GM12878 (cell line): ENCODE data around the gene SOCS6. TPM values are rescaled to one million over a fixed set of nuclear protein-coding genes. Genes with fewer than 3 reads are reported as not detected.

ENCODE experiments used
- ATAC-seq: fragments of 200-7000 bp; cut with Tn5 transposase; 3 replicates; pipeline ENCODE4 v1.9.1; 2020; ENCODE audit warnings: mild to moderate bottlenecking, moderate library complexity
- BruUV-seq: library from RNA; stranded (reverse); fragments of 400-500 nt; replicated peaks from 2 replicates; lab custom pipeline; 2021; lab: Mats Ljungman, UMichigan
- CTCF ChIA-PET: fragments of 300-600 bp; sonication (Branson Sonifier 250); formaldehyde crosslinking; extraction: SDS; loops from one replicate; lab custom pipeline; 2021; ENCODE audit warnings: inconsistent platforms; lab: Yijun Ruan, JAX
- POLR2A ChIA-PET: fragments of 350-600 bp; formaldehyde crosslinking; extraction: SDS; loops from one replicate; lab custom pipeline; 2021; ENCODE audit warnings: inconsistent platforms; lab: Charles Lee
- RAD21 ChIA-PET: fragments of 300-600 bp; sonication (Branson Sonifier 250); formaldehyde crosslinking; loops from one replicate; lab custom pipeline; 2023; ENCODE audit warnings: antibody characterized with exemption; ENCODE audit not compliant: unreplicated experiment; lab: Charles Lee
- SMC1A ChIA-PET: fragments of 300-600 bp; sonication (Branson Sonifier 250); formaldehyde crosslinking; loops from one replicate; lab custom pipeline; 2023; ENCODE audit not compliant: unreplicated experiment, uncharacterized antibody; lab: Charles Lee
- DNase-seq: peaks from one replicate; pipeline ENCODE4 v3.0.0-alpha.2; 2011; ENCODE audit warnings: low read depth, low spot score
- FAIRE-seq: peaks from 3 replicates; lab custom pipeline; 2011; peaks lifted over from hg19 to GRCh38; lab: Jason Lieb, UNC
- H2AFZ ChIP-seq: 2 replicates; pipeline ENCODE4 v1.6.0; 2011; ENCODE audit warnings: low read depth, low read length, control low read depth; ENCODE audit not compliant: control insufficient read depth
- H3K27ac ChIP-seq: 2 replicates; pipeline ENCODE4 v1.5.1; 2011; ENCODE audit warnings: control low read depth; ENCODE audit not compliant: control insufficient read depth, insufficient read depth
- H3K27me3 ChIP-seq, 2 experiments: replicated peaks in 1 of 2; 2 replicates each; pipeline versions ENCODE4 v1.6.0 to v1.6.1; 2011; ENCODE audit warnings: low read length in 1 of 2; ENCODE audit not compliant: control insufficient read depth in 2 of 2, insufficient read depth in 2 of 2
- H3K36me3 ChIP-seq, 2 experiments: 2 replicates each; pipeline ENCODE4 v1.5.1; 2011; ENCODE audit warnings: low read length in 1 of 2; ENCODE audit not compliant: control insufficient read depth in 2 of 2, insufficient read depth in 2 of 2
- H3K4me1 ChIP-seq: 2 replicates; pipeline ENCODE4 v1.6.1; 2011; ENCODE audit warnings: mild to moderate bottlenecking, low read length, moderate library complexity, mixed read lengths; ENCODE audit not compliant: control insufficient read depth, insufficient read depth
- H3K4me2 ChIP-seq: 2 replicates; pipeline ENCODE4 v1.6.0; 2011; ENCODE audit warnings: control low read depth; ENCODE audit not compliant: control insufficient read depth, insufficient read depth
- H3K4me3 ChIP-seq: fragments of 200-600 bp; sonication (generic); 2 replicates; pipeline ENCODE4 v1.5.1; 2016
- H3K79me2 ChIP-seq: 2 replicates; pipeline ENCODE4 v1.6.0; 2011; ENCODE audit warnings: low read length; ENCODE audit not compliant: control insufficient read depth, insufficient read depth
- H3K9ac ChIP-seq: 2 replicates; pipeline ENCODE4 v1.8.0; 2011; ENCODE audit warnings: low read length, control low read depth, mixed read lengths; ENCODE audit not compliant: control insufficient read depth, insufficient read depth
- H3K9me3 ChIP-seq: replicated peaks from 3 replicates; pipeline ENCODE4 v1.5.1; 2011; ENCODE audit warnings: mild to moderate bottlenecking, low read length; ENCODE audit not compliant: control insufficient read depth, insufficient read depth
- H4K20me1 ChIP-seq: 2 replicates; pipeline ENCODE4 v1.6.0; 2011; ENCODE audit not compliant: control insufficient read depth, insufficient read depth
- CBX3 ChIP-seq: fragments of 200-600 bp; sonication (generic); IDR thresholded peaks from 2 replicates; pipeline ENCODE4 v1.6.1; 2016; ENCODE audit warnings: low read depth, borderline replicate concordance
- CHD1 ChIP-seq: IDR thresholded peaks from 2 replicates; pipeline ENCODE4 v1.6.1; 2012; ENCODE audit warnings: low read depth, low read length, improper control_type of control experiment
- CREB1 ChIP-seq: IDR thresholded peaks from 2 replicates; pipeline ENCODE4 v1.6.1; 2012; ENCODE audit warnings: low read depth, mild to moderate bottlenecking, inconsistent platforms
- GATAD2B ChIP-seq: fragments of 450-650 bp; conservative IDR thresholded peaks from 2 replicates; pipeline ENCODE4 v1.6.1; 2017; ENCODE audit warnings: low read depth, mild to moderate bottlenecking, moderate library complexity
- HDAC6 ChIP-seq: fragments of 200-600 bp; sonication (generic); IDR thresholded peaks from one replicate; pipeline ENCODE4 v1.8.0; 2017; ENCODE audit warnings: antibody characterized with exemption; ENCODE audit not compliant: unreplicated experiment
- IRF4 ChIP-seq: IDR thresholded peaks from 2 replicates; pipeline ENCODE4 v1.6.1; 2011; ENCODE audit warnings: low read depth, low read length
- RAD51 ChIP-seq: fragments of 450-650 bp; IDR thresholded peaks from 2 replicates; pipeline ENCODE4 v1.6.1; 2016; ENCODE audit warnings: moderate library complexity, mild to moderate bottlenecking, inconsistent platforms
- SIX5 ChIP-seq: IDR thresholded peaks from 2 replicates; pipeline ENCODE4 v1.6.1; 2011; ENCODE audit warnings: mild to moderate bottlenecking, low read depth, low read length, moderate library complexity; ENCODE audit not compliant: severe bottlenecking
- ZBED1 ChIP-seq: IDR thresholded peaks from 2 replicates; pipeline ENCODE4 v1.6.1; 2016; ENCODE audit warnings: borderline replicate concordance
- WGBS: methylation state at CpG from one replicate; pipeline ENCODE4 v1.1.6; 2016; ENCODE audit warnings: low lambda C conversion rate; ENCODE audit not compliant: insufficient replicate concordance, insufficient coverage; ENCODE audit errors: missing lambda C conversion rate; 5-methylcytosine and 5-hydroxymethylcytosine counted together
- in situ Hi-C: fragments of 300-500 bp; cut with MboI; formaldehyde crosslinking; loops from 9 replicates; pipeline ENCODE4 v1.14.3; 2018; ENCODE audit warnings: mixed read lengths
- intact Hi-C: fragments of 100-400 bp; cut with micrococcal nuclease; formaldehyde crosslinking; loops from one replicate; pipeline ENCODE4 v1.14.2; 2022; ENCODE audit not compliant: unreplicated experiment
- polyA plus RNA-seq, 11 experiments: library from polyadenylated mRNA; depleted of rRNA in 4 of 11; unstranded in 6 of 11; stranded (reverse) in 5 of 11; fragments of >200 nt; fragmentation: Nextera tagmentation in 4 of 11; fragmentation: Illumina TruSeq in 1 of 11; extraction: Ambion mirVana in 4 of 11; extraction: Trizol in 1 of 11; gene quantifications; 1 replicate in 1 of 11; 2 replicates in 10 of 11; pipeline versions ENCODE4 v1.2.1 to v1.2.3, GENCODE V29; 2011 to 2016; ENCODE audit warnings: inconsistent platforms in 2 of 11, missing spikeins in 2 of 11, low read depth in 1 of 11
- total RNA-seq, 4 experiments: library from RNA; depleted of rRNA in 3 of 4; stranded (reverse); fragments of >200 nt in 3 of 4; fragmentation: Illumina TruSeq in 1 of 4; extraction: Trizol in 1 of 4; gene quantifications; 2 replicates each; pipeline versions ENCODE4 v1.2.1 to v1.2.3, GENCODE V29; 2013 to 2021
- TF ChIP-seq, protein P1 (sequence below): IDR thresholded peaks from 2 replicates; pipeline ENCODE4 v1.6.1; 2012; ENCODE audit warnings: low read length, inconsistent platforms
- TF ChIP-seq, protein P2 (sequence below): fragments of 450-650 bp; IDR thresholded peaks from 2 replicates; pipeline ENCODE4 v1.6.1; 2014; ENCODE audit warnings: mild to moderate bottlenecking
- TF ChIP-seq, protein P3 (sequence below): fragments of 450-650 bp; IDR thresholded peaks from 2 replicates; pipeline ENCODE4 v1.6.1; 2018; ENCODE audit warnings: borderline replicate concordance, mild to moderate bottlenecking; ENCODE audit not compliant: partially characterized antibody

Gene SOCS6
- total and polyA plus RNA-seq, 10 of the 15 experiments (the other 5 are each of a cell fraction or from before 2014, with no cell fraction given), result 1.6 to 6.1 (median 4.1) TPM

- no peak for DNase-seq
- no peak overlapping the region for H3K9ac ChIP-seq
- H3K4me3 ChIP-seq, result no peak overlapping the region
- WGBS, result 55% methylated on average over 5 of the region's 5 CpGs
- ChIA-PET RAD21 (interaction anchor here (0.7 kb wide), 1 partner anchor 61 kb away, joined by 3 read pairs; no protein-coding TSS in a partner anchor), POLR2A (no interaction called here), SMC1A (interaction anchor here (1.1 kb wide), 1 partner anchor 9 kb away, joined by 3 read pairs; no protein-coding TSS in a partner anchor), CTCF (no interaction called here)
- no TSS peak for BruUV-seq
- no peak overlapping the region for H3K27ac ChIP-seq
- no peak for ATAC-seq
- H3K27me3 ChIP-seq, result no peaks in the 10 kb centered on the region; a peak in 1 of 4 replicates
- H3K4me2 ChIP-seq, result no peak overlapping the region
- no peak for FAIRE-seq
- intact Hi-C loops, result no loop called here
- TF ChIP-seq CREB1, result no peak
- TF ChIP-seq SIX5, result no peak
- no peak for TF ChIP-seq GATAD2B
- TF ChIP-seq CHD1, result no peak
- TF ChIP-seq, protein P1, sequence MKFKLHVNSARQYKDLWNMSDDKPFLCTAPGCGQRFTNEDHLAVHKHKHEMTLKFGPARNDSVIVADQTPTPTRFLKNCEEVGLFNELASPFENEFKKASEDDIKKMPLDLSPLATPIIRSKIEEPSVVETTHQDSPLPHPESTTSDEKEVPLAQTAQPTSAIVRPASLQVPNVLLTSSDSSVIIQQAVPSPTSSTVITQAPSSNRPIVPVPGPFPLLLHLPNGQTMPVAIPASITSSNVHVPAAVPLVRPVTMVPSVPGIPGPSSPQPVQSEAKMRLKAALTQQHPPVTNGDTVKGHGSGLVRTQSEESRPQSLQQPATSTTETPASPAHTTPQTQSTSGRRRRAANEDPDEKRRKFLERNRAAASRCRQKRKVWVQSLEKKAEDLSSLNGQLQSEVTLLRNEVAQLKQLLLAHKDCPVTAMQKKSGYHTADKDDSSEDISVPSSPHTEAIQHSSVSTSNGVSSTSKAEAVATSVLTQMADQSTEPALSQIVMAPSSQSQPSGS, result no peak
- TF ChIP-seq RAD51, result no peak
- H4K20me1 ChIP-seq, result no peaks in the 10 kb centered on the region
- no peak overlapping the region for H2AFZ ChIP-seq
- H3K79me2 ChIP-seq, result no peaks in the 10 kb centered on the region
- no peaks in the 10 kb centered on the region for H3K9me3 ChIP-seq
- H3K4me1 ChIP-seq, result no peaks in the 10 kb centered on the region
- no peaks in the 10 kb centered on the region for H3K36me3 ChIP-seq
- in situ Hi-C loops, result no loop called here
These were observed 32.7 kb upstream of the SOCS6 start for GRCh38 chr18:70256184-70256583.

DNA sequence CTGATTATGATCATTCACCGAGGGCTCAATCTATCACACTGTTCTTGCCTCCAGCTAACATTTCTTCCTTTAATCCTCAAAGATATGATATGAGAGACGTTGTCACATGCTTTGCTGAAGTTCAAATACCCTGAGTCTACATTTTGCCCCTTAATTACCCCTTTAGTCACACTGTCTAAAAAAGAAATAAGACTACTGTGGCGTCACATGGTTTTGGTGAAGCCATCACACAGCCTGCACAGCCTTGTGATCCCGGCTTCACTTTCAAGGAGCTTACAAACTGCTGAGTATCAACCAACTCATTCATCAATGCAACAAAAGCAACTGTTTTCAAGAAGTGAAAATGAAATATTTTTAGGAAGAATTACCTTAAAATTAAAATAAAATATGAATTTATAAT is 31.9 kb upstream of the SOCS6 start:
- no peak overlapping the region for H3K4me2 ChIP-seq
- H3K9me3 ChIP-seq, result no peaks in the 10 kb centered on the region
- 24% methylated on average over 4 of the region's 4 CpGs for WGBS
- no peak overlapping the region for H3K27ac ChIP-seq
- H3K4me1 ChIP-seq, result no peaks in the 10 kb centered on the region
- no peak overlapping the region for H2AFZ ChIP-seq
- no peaks in the 10 kb centered on the region for H4K20me1 ChIP-seq
- no peak for ATAC-seq
- POLR2A ChIA-PET, result no interaction called here
- SMC1A ChIA-PET, result no interaction called here
- CTCF ChIA-PET, result no interaction called here
- FAIRE-seq, result no peak
- DNase-seq, result no peak
- no peak overlapping the region for H3K9ac ChIP-seq
- BruUV-seq, result no TSS peak
- H3K79me2 ChIP-seq, result no peaks in the 10 kb centered on the region
- RAD21 ChIA-PET, result interaction anchor here (0.7 kb wide), 1 partner anchor 62 kb away, joined by 3 read pairs; no protein-coding TSS in a partner anchor
- intact Hi-C loops (no loop called here), in situ Hi-C loops (no loop called here)
- H3K4me3 ChIP-seq, result no peak overlapping the region
- H3K36me3 ChIP-seq, result no peaks in the 10 kb centered on the region
- H3K27me3 ChIP-seq, result no peaks in the 10 kb centered on the region; a peak in 1 of 4 replicates
- no peak for TF ChIP-seq HDAC6
- TF ChIP-seq IRF4, result no peak
- TF ChIP-seq, protein P2, sequence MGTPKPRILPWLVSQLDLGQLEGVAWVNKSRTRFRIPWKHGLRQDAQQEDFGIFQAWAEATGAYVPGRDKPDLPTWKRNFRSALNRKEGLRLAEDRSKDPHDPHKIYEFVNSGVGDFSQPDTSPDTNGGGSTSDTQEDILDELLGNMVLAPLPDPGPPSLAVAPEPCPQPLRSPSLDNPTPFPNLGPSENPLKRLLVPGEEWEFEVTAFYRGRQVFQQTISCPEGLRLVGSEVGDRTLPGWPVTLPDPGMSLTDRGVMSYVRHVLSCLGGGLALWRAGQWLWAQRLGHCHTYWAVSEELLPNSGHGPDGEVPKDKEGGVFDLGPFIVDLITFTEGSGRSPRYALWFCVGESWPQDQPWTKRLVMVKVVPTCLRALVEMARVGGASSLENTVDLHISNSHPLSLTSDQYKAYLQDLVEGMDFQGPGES, result no peak
- TF ChIP-seq ZBED1, result no peak
- TF ChIP-seq, protein P3, sequence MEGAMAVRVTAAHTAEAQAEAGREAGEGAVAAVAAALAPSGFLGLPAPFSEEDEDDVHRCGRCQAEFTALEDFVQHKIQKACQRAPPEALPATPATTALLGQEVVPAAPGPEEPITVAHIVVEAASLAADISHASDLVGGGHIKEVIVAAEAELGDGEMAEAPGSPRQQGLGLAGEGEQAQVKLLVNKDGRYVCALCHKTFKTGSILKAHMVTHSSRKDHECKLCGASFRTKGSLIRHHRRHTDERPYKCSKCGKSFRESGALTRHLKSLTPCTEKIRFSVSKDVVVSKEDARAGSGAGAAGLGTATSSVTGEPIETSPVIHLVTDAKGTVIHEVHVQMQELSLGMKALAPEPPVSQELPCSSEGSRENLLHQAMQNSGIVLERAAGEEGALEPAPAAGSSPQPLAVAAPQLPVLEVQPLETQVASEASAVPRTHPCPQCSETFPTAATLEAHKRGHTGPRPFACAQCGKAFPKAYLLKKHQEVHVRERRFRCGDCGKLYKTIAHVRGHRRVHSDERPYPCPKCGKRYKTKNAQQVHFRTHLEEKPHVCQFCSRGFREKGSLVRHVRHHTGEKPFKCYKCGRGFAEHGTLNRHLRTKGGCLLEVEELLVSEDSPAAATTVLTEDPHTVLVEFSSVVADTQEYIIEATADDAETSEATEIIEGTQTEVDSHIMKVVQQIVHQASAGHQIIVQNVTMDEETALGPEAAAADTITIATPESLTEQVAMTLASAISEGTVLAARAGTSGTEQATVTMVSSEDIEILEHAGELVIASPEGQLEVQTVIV, result no peak
- TF ChIP-seq, protein P1, result no peak
- TF ChIP-seq CBX3, result no peak
